Ovary (tissue), 3 donors: Measurements from ENCODE around the gene POLN.

ENCODE experiments used
- EP300 ChIP-seq: sonication (generic); formaldehyde crosslinking; IDR thresholded peaks from one replicate; pipeline ENCODE4 v1.6.1; 2017; ENCODE audit warnings: antibody characterized with exemption
- POLR2A ChIP-seq: fragments of 450-650 bp; IDR thresholded peaks from one replicate; pipeline ENCODE4 v1.6.1; 2017; ENCODE audit warnings: antibody characterized with exemption, mild to moderate bottlenecking, moderate library complexity
- TF ChIP-seq, protein P1 (sequence below), 3 donors: fragments of 450-650 bp in 2 of 3; fragments of 200-600 bp in 1 of 3; IDR thresholded peaks; one replicate each; pipeline versions ENCODE4 v1.5.1 to v1.8.0; 2016 to 2022; ENCODE audit warnings: antibody characterized with exemption in 3 of 3, mild to moderate bottlenecking in 1 of 3
- donor health status: DM: no; HTN: no; CAD: no.

DNA sequence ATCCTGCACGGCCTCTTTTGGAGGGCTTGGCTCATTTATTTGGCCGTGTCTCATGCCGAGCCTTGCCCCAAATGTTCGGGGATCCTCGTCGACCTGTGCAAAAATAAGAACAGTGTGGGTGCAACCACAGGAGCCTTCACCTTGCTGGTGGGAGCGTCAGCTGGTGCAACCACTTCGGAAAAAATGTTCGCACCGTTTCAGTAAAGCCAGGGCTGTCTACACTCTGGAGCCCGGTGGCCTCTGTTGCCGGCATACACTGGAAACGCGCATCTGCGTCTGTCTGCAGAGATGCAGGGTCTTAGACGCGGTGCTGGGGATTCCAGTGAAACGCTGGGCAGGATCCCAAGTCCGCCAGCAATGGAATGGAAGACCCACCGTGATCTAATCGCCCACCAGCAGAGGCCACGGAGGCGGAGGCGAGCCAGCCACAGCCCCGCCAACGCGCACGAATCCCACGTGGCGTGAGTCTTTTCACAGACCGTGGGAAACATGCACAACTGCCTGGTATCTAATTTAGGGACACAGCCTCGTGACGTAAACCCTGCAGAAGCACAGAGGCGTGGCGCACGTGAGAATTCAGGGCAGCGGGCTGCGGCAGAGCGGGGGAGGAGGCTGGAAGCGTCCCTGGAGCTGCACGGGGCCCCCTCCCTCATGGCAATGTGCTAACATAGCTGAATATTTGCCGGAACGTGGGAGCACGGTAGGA, 33.8 kb upstream of the POLN start:
- TF ChIP-seq, protein P1, sequence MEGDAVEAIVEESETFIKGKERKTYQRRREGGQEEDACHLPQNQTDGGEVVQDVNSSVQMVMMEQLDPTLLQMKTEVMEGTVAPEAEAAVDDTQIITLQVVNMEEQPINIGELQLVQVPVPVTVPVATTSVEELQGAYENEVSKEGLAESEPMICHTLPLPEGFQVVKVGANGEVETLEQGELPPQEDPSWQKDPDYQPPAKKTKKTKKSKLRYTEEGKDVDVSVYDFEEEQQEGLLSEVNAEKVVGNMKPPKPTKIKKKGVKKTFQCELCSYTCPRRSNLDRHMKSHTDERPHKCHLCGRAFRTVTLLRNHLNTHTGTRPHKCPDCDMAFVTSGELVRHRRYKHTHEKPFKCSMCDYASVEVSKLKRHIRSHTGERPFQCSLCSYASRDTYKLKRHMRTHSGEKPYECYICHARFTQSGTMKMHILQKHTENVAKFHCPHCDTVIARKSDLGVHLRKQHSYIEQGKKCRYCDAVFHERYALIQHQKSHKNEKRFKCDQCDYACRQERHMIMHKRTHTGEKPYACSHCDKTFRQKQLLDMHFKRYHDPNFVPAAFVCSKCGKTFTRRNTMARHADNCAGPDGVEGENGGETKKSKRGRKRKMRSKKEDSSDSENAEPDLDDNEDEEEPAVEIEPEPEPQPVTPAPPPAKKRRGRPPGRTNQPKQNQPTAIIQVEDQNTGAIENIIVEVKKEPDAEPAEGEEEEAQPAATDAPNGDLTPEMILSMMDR (IDR thresholded peaks at IDR 0.05): no peak
- no peak for TF ChIP-seq POLR2A
- TF ChIP-seq EP300: no peak
